HG02981 (cell line): Measurements from ENCODE around the gene ASIC3.

Experiments
- ATAC-seq: cut with Tn5 transposase; IDR thresholded peaks from one replicate; pipeline ENCODE4 v1.9.1; 2021; ENCODE audit warnings: mild to moderate bottlenecking, moderate library complexity; ENCODE audit not compliant: unreplicated experiment

The ASIC3 gene

GRCh38 chr7:151069841-151070573 is 21.7 kb downstream of the ASIC3 start:
- no peak for ATAC-seq

- ATAC-seq = no peak
Observed at GRCh38 chr7:151070574-151070960, 22.2 kb downstream of the ASIC3 start.

GRCh38 chr7:151071032-151071866 is 22.9 kb downstream of the ASIC3 start:
- no peak for ATAC-seq

GRCh38 chr7:151073990-151074389 is 25.7 kb downstream of the ASIC3 start:
- no peak for ATAC-seq

GRCh38 chr7:151074817-151075661 is 26.7 kb downstream of the ASIC3 start:
- no peak for ATAC-seq

GRCh38 chr7:151075662-151075971 is 27.3 kb downstream of the ASIC3 start:
- ATAC-seq = no peak

- ATAC-seq = no peak
Observed at GRCh38 chr7:151075978-151076426, 27.7 kb downstream of the ASIC3 start.

- no peak for ATAC-seq
Observed at GRCh38 chr7:151076863-151077704, 28.8 kb downstream of the ASIC3 start.

GRCh38 chr7:151077705-151078232 is 29.4 kb downstream of the ASIC3 start:
- ATAC-seq = no peak

- no peak for ATAC-seq
Observed at GRCh38 chr7:151078233-151079040, 30.1 kb downstream of the ASIC3 start.

- no peak for ATAC-seq
Observed at GRCh38 chr7:151079199-151079910, 31.0 kb downstream of the ASIC3 start.

- ATAC-seq = peak; percentile 2
Observed at GRCh38 chr7:151080067-151080521, 31.8 kb downstream of the ASIC3 start.

- peak; percentile 74 for ATAC-seq
Observed at GRCh38 chr7:151080522-151081169, 32.3 kb downstream of the ASIC3 start, which contains the start of gene FASTK. Gene FASTK (minus strand): TSS chr7:151080809. CDS start chr7:151080766, 43 bp downstream.

GRCh38 chr7:151081170-151082101 is 33.1 kb downstream of the ASIC3 start:
- ATAC-seq = no peak

- ATAC-seq = no peak
Observed at GRCh38 chr7:151082141-151083070, 34.1 kb downstream of the ASIC3 start.
